ENCODE results near the gene ANKRD62.

The ANKRD62 gene

GRCh38 chr18:12093520-12094257, at the start of gene ANKRD62:
ANKRD62 (plus strand) TSS chr18:12093843; CDS start chr18:12094018, 175 bp downstream.
- Histone ChIP-seq H3K27me3 (ENCODE audit: insufficient read depth, low read length, poor library complexity) (peaks cover 9% of the 10 kb centered on the region), H3K79me2 (ENCODE audit: insufficient read depth, low read length) (no peaks in the 10 kb centered on the region), H3K9me3 (ENCODE audit: insufficient read depth, low read length, severe bottlenecking) (no peaks in the 10 kb centered on the region), H3K27ac (ENCODE audit: low read length) (no peak within 1 kb of the TSS), H4K20me1 (ENCODE audit: insufficient read depth, low read length) (no peaks in the 10 kb centered on the region), H3K9ac (ENCODE audit: low read depth, low read length) (no peak within 1 kb of the TSS), H2AFZ (ENCODE audit: low read depth, low read length) (no peak within 1 kb of the TSS), H3K4me2 (ENCODE audit: insufficient read depth, low read length) (no peak within 1 kb of the TSS), H3K4me1 (ENCODE audit: insufficient read depth, low read length) (no peaks in the 10 kb centered on the region), H3K4me3 (ENCODE audit: low read depth in 1 of 2, low read length in 2 of 2) (no peak within 1 kb of the TSS), H3K36me3 (ENCODE audit: insufficient read depth, low read length) (no peaks in the 10 kb centered on the region)
- DNase-seq (no peak), ATAC-seq (ENCODE audit: insufficient read depth, low read depth) (no peak)
- TF ChIP-seq CTCF (IDR thresholded peaks at IDR 0.05; ENCODE audit: borderline replicate concordance, extremely low read depth, low read length, poor library complexity, severe bottlenecking) (no peak), EZH2 (IDR thresholded peaks at IDR 0.05; ENCODE audit: borderline replicate concordance, low read depth, low read length, severe bottlenecking) (no peak)

- Histone ChIP-seq H3K27me3 (ENCODE audit: insufficient read depth, low read length, poor library complexity) (peaks cover 3% of the 10 kb centered on the region), H3K27ac (ENCODE audit: low read length) (no peak overlapping the region), H4K20me1 (ENCODE audit: insufficient read depth, low read length) (no peaks in the 10 kb centered on the region), H3K4me1 (ENCODE audit: insufficient read depth, low read length) (no peaks in the 10 kb centered on the region), H3K79me2 (ENCODE audit: insufficient read depth, low read length) (no peaks in the 10 kb centered on the region), H3K9ac (ENCODE audit: low read depth, low read length) (no peak overlapping the region), H2AFZ (ENCODE audit: low read depth, low read length) (no peak overlapping the region), H3K36me3 (ENCODE audit: insufficient read depth, low read length) (no peaks in the 10 kb centered on the region), H3K4me3 (ENCODE audit: low read depth in 1 of 2, low read length in 2 of 2) (no peak overlapping the region), H3K4me2 (ENCODE audit: insufficient read depth, low read length) (no peak overlapping the region), H3K9me3 (ENCODE audit: insufficient read depth, low read length, severe bottlenecking) (no peaks in the 10 kb centered on the region)
- DNase-seq (no peak), ATAC-seq (ENCODE audit: insufficient read depth, low read depth) (no peak)
- TF ChIP-seq EZH2 (IDR thresholded peaks at IDR 0.05; ENCODE audit: borderline replicate concordance, low read depth, low read length, severe bottlenecking): no peak
- TF ChIP-seq CTCF (IDR thresholded peaks at IDR 0.05; ENCODE audit: borderline replicate concordance, extremely low read depth, low read length, poor library complexity, severe bottlenecking): no peak
Observed at GRCh38 chr18:12044591-12044990, 49.1 kb upstream of the ANKRD62 start.

GRCh38 chr18:12046046-12046750, 47.4 kb upstream of the ANKRD62 start:
- Histone ChIP-seq H3K9me3 (ENCODE audit: insufficient read depth, low read length, severe bottlenecking) (no peaks in the 10 kb centered on the region), H3K27me3 (ENCODE audit: insufficient read depth, low read length, poor library complexity) (peaks cover 13% of the 10 kb centered on the region), H3K79me2 (ENCODE audit: insufficient read depth, low read length) (no peaks in the 10 kb centered on the region), H4K20me1 (ENCODE audit: insufficient read depth, low read length) (no peaks in the 10 kb centered on the region), H3K4me1 (ENCODE audit: insufficient read depth, low read length) (no peaks in the 10 kb centered on the region), H3K4me3 (ENCODE audit: low read depth in 1 of 2, low read length in 2 of 2) (no peak overlapping the region), H2AFZ (ENCODE audit: low read depth, low read length) (no peak overlapping the region), H3K36me3 (ENCODE audit: insufficient read depth, low read length) (no peaks in the 10 kb centered on the region), H3K4me2 (ENCODE audit: insufficient read depth, low read length) (no peak overlapping the region), H3K9ac (ENCODE audit: low read depth, low read length) (no peak overlapping the region), H3K27ac (ENCODE audit: low read length) (no peak overlapping the region)
- ATAC-seq (ENCODE audit: insufficient read depth, low read depth): no peak
- TF ChIP-seq CTCF (IDR thresholded peaks at IDR 0.05; ENCODE audit: borderline replicate concordance, extremely low read depth, low read length, poor library complexity, severe bottlenecking) (no peak), EZH2 (IDR thresholded peaks at IDR 0.05; ENCODE audit: borderline replicate concordance, low read depth, low read length, severe bottlenecking) (no peak)
- no peak for DNase-seq

All from DND-41 (cell line).